Measurements from ENCODE around the gene VAT1L.
"Not testable (repeated sequence)": the region's sequence is repeated elsewhere in the genome, so short reads cannot be mapped to it uniquely, and the experiment has no call there.

Gene VAT1L

DNA sequence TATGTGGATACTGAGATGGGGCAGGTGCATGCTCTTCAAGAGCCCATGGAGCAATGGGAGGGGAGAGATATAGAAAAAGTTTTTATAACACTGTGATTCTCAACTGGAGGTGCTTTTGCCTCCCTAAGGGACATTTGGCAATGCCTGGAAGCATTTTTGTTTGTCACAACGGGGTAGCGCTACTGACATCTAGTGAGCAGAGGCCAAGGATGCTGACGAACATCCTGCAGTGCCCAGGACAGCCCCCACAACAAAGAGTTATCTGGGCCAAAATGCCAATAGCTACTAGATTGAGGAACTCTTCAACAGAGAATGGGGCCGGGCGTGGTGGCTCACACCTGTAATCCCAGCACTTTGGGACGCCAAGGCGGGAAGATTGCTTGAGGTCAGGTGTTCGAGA lies 166.8 kb downstream of the VAT1L start:
- DNase-seq (ENCODE audit: low spot score), result no peak

DNA sequence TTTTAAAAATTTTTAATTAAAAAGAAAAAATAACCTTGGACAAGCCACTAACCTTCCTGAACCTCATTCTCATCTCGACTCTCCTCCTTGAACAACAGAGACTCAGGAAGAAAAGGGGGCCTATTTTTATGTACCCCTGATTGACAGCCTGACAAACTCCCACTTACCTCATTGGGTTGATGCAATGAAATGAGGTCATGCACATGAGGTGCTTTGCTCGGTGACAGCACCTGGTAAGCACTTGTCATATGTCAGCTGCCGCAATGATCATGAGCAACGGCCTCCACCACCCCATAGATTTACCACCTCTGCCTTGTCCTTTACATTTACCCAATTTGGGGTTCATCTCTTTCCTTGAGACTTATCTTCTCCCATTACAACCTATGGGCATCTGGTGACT lies 167.9 kb downstream of the VAT1L start:
- no peak for DNase-seq (ENCODE audit: low spot score)

DNA sequence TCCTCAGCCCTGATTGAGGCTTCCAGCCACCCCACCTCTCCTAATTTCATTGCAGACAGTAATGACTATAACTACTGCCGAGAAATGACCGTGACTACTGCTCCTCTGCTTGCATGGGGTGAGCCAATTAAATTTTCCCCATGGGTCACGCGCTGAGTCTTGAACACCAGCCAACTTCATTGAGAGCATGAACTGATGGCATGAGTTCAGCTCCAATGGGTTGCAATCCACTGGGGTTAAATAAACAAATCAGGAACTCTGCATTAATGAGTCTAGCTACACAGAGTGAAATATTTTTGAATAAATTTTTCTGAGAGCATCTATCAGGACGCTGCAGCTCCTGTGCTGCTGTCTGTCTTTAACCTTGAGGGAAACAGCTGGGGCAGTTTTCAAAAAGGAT lies 172.4 kb downstream of the VAT1L start:
- DNase-seq (ENCODE audit: low spot score), result no peak

DNA sequence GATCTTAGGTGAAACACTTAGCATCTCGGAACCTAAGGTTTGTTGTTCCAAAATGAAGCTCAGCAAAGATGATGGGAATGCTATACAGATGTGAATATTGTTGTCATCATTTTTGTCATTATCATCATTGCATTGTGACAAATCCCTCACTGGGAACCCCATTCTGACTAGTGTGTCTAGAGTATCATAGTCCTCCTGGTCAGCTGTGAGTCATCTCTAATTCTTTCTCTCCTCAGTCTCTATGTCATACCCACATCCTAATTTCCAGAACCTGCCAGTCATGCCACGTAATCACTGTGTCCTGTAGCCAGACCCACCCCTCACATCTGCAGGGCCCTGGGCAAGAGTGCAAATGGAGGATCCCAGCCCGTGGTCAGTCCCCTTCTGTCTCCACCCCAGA lies 173.4 kb downstream of the VAT1L start:
- no peak for DNase-seq (ENCODE audit: low spot score)

DNA sequence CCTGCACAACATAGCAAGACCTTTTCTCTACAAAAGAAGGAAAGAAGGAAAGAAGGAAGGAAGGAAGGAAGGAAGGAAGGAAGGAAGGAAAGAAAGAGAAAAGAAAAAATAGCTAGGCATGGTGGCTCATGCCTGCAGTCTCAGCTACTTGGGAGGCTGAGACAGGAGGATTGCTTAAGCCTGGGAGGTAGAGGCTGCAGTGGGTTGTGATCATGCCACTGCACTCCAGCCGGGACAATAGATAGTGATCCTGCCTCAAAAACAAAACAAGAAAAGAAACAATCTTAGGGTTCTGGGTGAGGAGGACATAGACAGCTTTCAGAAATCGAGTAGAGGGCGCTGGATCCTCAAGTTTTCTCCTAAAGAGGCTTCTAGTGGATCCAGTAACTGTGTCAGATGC lies 174.3 kb downstream of the VAT1L start:
- no peak for DNase-seq (ENCODE audit: low spot score)

DNA sequence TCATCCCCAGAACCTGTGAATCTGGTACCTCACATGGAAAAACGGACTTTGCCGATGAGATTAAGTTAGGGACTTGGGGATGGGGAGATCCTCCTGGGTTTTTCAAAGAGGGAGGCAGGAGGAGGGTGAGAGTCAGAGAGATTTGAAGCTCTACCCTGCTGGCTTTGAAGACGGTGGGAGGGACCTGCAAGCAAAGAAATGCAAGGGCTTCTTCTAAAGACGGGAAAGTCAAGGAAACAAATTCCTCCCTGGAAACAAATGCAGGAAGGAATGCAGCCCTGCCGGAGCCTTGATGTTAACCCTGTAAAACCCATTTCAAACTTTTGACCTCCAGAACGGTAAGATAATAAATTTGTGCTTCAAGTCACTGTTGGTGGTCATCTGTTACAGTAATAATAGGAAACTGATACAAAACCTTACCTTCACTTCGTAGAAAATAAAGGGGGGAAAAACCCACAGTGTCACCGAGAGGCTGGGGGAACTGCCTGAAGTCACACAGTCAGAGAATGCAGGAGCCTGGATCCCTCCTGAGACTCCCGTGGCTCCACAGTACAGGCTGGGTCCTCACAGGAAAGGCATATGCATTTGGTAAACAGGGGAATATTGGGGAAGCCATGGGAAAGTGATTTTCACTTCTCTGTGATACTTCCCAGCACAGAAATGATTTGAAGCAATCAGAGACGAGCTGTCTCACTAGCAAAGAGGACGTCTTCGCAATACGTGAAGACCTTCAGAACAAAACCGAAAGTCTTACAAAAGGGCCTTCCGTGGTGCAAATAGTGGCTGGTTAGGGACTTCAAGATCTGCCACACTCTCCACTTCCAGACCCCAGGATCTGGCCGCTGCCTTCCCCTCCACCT lies 175.1 kb downstream of the VAT1L start:
- DNase-seq (ENCODE audit: low spot score), result no peak

DNA sequence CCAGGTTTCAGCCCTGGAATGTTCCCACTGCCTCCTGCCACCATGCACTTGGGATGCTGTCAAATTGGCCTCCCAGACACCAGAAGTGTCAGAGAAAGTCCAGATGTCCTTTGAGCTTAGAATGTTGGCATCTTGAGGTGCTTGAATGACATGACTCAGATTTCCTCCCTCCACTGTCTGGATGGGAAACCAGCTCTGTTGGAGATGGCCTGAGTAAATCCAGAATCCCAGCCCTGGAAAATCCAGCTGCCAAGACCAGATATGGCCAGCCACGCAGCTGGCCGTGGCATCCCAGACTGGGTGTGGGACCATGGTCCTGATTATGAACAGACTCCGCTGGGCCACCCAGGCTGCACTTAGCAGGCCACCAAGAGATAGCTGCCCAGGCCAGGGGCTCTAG lies 177.0 kb downstream of the VAT1L start:
- DNase-seq (ENCODE audit: low spot score), result no peak

DNA sequence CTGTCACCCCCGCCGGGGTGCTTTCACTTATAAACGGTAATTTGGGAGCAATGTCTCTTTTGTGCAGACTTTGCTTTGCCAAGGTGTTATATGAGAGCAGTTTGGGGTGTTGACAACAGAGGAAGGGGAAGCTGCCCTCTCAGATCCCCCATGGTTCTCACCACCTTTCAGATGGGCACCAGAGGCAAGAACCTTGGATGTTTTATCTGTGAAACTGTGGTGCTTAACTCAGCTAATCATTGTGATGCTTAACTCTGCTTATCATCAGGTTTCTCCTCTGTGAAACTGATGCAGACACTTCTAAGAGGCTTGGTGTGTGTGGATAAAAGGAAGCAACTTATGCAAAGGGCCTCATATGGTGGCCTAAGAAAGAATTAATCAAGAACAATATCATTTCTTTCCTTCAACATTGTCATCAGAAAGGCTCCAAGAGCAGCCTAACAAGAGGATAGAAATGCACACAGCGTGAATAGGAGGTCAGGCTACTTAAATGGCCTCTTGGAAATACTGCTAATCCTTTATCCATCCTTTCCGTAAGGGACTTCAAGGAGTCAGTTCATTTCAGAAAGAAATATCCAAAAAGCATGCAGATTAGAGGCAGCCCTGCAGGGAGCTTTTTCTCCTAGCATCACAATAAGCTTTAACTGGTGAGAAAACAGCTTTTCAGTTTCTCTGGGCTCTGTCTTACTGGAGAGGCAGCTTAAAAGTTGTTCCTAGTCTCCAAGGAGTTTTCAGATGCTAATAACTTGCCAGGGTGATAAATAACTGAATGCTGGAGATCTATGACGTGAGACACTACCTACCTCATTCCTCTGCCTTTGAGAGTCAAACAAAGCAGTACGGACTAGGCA lies 178.9 kb downstream of the VAT1L start:
- DNase-seq (ENCODE audit: low spot score), result no peak

DNA sequence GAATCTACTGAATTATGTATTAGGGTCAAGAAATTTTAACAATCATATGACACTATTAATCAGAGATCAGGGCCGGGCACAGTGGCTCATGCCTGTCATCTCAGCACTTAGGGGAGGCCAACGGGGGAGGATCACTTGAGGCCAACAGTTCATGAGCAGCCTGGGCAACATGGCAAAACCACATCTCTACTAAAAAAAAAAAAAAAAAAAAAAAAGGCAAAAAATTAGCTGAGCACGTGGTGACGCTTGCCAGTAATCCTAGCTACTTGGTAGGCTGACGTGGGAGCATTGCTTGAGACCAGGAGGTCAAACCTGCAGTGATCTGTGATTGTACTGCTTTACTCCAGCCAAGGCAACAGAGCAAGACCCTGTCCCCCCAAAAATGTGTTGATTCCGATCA lies 181.5 kb downstream of the VAT1L start:
- peak; percentile 39 for DNase-seq (ENCODE audit: low spot score)

DNA sequence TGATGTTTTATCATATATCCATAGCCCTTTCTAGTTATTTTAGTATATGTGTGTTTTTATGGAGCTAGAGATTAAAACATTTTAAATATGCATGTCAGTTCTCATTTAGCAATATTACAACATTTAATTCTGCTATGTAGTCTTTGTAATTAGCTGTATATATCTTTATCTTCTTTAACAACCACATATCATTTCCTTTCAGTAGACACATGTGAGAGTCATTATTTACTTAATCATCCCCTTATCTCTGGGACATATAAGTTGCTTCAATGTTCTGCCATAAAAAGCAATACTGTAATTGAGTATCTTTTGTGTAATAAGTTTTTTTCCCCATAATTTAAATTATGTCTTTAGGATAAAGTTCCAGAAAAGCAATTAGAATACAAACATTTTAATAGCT lies 182.0 kb downstream of the VAT1L start:
- peak; percentile 40 for DNase-seq (ENCODE audit: low spot score)

DNA sequence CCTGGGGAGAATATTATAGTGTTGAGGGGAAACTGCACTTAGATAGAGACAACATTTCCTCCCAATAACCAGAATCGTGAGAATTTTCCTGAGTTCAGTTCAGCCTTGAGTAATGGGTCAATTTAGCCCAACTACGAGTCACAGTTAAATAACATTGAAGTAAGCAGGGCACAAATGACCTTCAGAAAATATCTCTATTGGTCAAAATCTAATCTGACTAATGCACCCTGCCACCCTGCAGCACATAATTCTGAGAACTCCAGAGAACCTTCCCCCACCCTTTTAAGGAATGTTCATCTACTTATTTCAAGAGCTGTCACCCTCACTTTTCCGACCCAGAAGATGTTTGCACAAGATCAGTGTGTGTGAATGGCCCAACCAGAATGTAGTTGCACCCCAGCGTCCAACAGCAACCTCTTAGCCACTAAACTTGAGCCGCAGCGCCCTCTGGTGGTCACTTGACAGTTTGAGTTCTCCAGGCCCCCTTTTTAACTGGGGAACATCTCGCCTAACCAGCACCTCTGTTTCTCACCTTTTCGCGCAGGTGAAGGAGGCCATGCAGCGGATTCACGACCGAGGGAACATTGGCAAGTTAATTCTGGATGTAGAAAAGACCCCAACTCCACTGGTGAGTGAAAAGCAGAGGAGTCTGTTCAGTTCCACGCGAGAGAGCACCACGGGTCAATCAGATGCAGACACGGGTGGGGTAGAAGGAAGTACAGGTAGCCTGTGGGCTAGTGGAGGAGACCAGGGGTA lies 183.1 kb downstream of the VAT1L start:
- DNase-seq (ENCODE audit: low spot score), result peak; percentile 91

DNA sequence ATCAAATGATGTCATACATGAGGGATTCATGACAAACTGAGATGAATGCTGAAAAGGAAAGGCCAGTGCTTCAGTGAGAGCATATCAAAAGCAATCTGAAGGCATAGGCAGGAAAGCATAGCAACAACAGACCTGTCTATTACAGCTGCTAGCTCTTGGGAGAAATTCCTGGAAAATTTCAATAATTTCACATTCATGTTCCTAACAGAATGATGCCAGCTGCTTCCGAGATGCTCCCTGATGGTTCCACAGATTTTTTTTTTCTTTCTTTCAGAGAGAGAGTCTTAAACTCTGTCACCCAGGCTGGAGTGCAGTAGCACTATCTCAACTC lies 183.7 kb downstream of the VAT1L start:
- DNase-seq (ENCODE audit: low spot score), result no peak

DNA sequence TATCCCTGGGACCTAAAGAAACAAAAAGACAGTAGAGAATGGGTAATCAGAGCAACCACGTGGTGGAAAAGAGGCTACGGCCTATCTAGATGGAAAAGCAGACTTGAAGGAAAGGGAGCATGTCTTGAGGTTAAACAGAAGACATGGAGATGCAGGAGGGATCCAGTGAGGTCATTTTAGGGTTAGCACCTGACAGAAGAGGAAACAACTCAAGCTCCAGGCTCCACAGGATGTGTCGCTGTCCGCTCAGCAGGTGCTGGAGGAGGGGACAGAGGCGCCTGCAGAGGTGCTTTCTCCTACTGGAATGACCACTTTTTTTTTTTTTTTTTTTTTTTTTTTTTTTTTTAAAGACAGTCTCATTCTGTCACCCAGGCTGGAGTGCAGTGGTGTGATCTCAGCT lies 186.5 kb downstream of the VAT1L start:
- DNase-seq (ENCODE audit: low spot score), result no peak

DNA sequence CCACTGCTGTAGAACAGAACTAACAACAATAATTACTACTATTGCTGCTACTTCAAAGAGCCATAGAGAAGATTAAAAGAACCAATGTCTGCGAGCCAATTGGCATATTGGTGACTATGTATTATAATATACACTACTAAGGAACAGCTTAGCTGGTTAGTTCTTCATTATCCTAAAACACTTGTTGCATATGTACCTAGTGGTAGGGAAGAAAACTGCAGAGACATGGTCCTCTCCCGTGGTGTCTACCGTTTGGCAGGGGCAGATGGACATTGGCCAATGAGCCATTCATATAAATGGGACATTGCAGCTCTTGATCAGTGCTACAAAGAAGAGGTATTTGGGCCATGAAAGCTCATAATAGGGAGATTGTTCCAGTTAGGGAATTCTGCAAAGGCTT lies 187.6 kb downstream of the VAT1L start:
- no peak for DNase-seq (ENCODE audit: low spot score)

DNA sequence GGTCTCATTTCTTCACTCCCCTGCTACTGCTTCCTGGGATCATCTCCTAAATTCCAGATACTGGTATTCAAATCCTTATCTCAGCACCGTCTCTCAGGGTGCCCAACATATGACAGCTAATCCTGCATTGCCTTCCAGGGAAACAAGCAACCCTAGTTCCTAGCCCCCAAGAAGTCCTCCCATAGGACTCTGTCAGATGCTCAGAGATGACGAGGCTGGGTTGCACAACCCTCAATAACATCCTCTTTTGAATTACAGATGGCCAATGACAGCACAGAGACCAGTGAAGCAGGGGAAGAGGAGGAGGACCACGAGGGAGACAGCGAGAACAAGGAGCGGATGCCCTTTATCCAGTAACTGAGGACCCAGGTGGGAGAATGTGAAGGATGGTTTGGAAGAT lies 189.0 kb downstream of the VAT1L start:
- DNase-seq (ENCODE audit: low spot score), result no peak

DNA sequence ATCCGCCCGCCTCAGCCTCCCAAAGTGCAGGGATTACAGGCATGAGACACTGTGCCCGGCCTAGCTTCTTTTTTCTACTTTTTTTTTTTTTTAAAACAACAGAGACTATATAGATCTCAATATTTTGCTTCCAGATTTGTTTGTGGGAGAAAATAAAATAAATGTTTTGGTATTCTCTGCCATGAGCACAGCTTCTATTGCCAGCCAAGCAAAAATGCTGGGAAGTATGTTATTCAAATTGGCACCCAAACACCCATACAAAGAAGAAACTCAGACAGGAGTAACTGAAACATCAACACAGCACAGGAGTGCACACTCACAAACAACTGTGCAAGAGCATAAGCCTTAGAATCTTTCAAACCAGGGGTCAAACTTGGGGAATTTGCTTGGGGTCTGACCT lies 196.7 kb downstream of the VAT1L start:
- DNase-seq (ENCODE audit: low spot score), result no peak

DNA sequence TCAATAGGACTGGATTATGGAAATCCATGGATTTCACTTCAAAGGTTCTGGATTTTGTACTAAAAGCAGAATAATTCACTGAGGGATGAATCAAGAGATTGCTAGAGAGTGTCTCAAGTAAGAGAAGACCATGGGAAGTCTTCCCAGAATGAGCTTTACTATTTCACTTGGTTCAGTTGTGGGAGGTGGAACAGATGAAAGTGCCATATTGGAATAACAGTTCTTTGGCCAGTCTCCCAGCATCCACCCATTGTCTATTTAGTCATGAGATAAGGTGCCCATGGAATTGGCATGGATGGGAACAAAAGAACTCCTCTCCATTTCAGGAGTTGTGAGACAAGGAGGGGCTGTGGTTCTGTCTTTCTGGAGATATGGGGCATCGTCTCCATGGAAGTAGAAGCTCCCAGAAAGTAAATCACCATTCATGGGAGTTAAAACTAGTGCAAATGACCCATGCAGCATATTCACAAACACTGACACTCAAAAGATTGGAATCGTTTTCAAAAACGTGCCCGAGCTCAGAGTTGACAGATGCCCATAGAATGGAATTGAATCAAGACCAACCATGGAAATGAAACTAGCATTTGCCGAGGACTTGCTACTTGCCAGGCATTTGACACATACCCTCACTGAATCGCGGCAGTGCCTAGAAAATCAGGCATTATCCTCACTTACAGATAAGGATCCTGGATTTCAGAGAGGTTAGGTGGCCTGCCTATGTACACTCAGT lies 197.8 kb downstream of the VAT1L start:
- DNase-seq (ENCODE audit: low spot score), result no peak

DNA sequence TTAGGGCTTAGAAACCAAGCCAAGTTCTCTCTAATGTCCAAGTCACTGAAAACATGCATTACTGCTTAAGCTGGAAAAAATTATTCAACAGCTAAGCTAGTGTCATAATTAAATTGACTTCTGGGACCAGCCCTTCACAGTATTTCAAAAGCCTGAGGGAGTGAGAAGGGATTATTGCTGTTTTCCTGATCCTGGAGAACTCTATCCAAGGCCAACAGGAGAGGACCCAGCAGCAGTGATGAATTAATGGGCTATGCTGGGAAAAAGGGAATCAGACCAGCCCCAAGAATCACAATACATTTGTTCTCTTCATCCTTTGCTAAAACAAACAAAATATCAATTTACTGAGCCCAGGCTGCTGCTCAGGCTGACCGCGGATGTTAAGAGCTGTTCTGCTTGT lies 199.4 kb downstream of the VAT1L start:
- DNase-seq (ENCODE audit: low spot score), result no peak

DNA sequence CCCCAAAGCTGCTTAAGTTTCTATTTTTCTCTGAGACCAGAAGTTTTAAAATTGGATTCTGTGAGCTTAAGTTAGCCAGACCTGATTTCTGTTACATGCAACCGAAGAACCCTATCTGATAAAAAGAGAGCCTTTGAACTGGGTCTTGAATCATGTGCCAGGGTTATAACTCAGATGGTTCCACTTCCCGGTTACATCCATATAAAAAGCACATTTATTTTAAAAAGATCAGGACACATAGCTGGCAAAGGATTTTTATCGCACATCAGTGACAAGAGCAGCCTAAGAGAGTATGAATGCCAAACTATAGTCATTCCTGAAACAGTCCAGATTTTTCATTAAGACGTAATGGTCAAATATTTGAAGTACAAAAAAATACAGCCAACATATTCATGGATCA lies 201.5 kb downstream of the VAT1L start:
- DNase-seq (ENCODE audit: low spot score), result no peak

DNA sequence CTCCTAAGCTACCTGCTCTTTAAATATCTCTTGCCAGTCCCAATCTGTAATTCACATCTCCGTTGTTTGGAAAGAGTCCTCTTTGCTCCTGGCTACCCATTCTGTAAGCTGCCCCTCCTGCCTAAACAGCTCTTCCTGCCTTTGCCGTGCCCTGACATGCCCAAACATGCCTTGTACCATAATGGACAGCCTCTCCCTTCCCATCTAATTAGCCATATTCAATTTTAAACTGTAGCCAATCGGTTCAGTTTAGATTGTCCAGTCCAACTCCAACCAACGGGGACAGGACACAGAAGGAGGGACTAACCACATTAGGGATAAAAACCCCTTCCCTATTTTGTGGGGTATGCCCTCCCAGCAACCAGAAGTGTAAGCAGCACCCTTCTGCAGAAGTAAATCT lies 203.3 kb downstream of the VAT1L start:
- no peak for DNase-seq (ENCODE audit: low spot score)

DNA sequence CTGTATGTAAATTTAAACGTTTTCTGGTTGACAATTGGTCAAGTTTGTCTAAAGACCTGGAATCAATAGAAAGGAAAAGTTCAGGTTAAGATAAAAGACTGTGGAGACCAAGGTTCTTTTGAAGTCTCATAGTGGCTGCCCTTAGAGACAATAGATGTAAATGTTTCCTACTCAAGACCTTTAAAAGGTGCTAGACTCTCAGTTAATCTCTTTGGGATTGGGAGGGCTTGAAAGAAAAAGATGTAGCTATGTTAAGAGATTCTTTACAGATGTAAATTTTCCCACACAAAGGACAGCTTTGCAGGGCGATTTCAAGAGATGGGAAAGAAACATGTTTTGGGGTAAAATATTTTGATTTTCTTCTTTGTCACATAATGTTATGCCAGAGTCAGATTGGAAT lies 204.0 kb downstream of the VAT1L start:
- DNase-seq (ENCODE audit: low spot score), result not testable (repeated sequence)

All from hematopoietic multipotent progenitor cell treated with erythropoietin and hydrocortisone succinate and interleukin-3 and kit ligand, for 17 days (in vitro differentiated cells).